ENCODE results near the gene FRMD7. TPM values are rescaled to one million over a fixed set of nuclear protein-coding genes. Genes with fewer than 3 reads are reported as not detected.

The FRMD7 gene
- total RNA-seq, 2 experiments from 2014 or later = not detected

DNA sequence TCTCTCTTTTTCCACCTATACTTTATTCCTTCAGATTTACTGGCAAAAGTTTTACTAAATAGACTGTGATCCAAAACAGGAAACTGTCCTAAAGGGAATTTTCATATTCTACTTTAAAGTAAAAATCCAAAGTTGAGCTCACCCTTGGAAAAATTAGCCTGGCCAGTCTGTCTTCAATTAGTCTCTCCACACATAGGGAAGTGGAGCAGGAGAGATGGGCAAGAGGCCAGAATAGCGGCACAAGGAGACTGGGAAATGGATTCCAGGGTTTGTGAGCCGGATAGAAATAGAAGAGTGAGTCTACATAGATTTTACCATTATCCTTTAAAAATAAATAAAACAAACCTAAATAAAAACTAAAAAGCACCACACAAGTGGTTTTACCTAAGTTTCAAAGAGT is 16.2 kb upstream of the FRMD7 start:
- POLR2A ChIA-PET = no interaction called here
- Mint-ChIP-seq H3K27me3 (no peaks in the 10 kb centered on the region), H3K27ac (no peak overlapping the region), H3K4me1 (ENCODE audit: low read depth) (no peaks in the 10 kb centered on the region), H3K36me3 (ENCODE audit: low read depth) (no peaks in the 10 kb centered on the region), H3K4me3 (no peak overlapping the region), H3K9me3 (no peaks in the 10 kb centered on the region)
- H3K36me3 ChIP-seq (ENCODE audit: insufficient read depth, low read length) = no peaks in the 10 kb centered on the region
- no peaks in the 10 kb centered on the region for H3K4me1 ChIP-seq (ENCODE audit: insufficient read depth, low read length)
- DNase-seq = no peak
- no peaks in the 10 kb centered on the region for H3K27me3 ChIP-seq (ENCODE audit: control insufficient read depth in 1 of 2, insufficient read depth in 2 of 2, low read length in 2 of 2)
- H3K27ac ChIP-seq (ENCODE audit: low read depth in 1 of 2, low read length in 2 of 2) = no peak overlapping the region
- CTCF ChIA-PET = no interaction called here
- intact Hi-C loops (cut with DNase I, micrococcal nuclease) = no loop called here
- ATAC-seq (ENCODE audit: poor library complexity) = no peak
- no peak for TF ChIP-seq CTCF (IDR thresholded peaks at IDR 0.05)
- H3K4me3 ChIP-seq (ENCODE audit: low read length) = no peak overlapping the region
- H3K9me3 ChIP-seq (ENCODE audit: control insufficient read depth in 1 of 2, insufficient read depth in 1 of 2, low read length in 2 of 2) = no peaks in the 10 kb centered on the region

GRCh38 chrX:132125906-132126305 is 1.9 kb downstream of the FRMD7 start:
- ChIA-PET CTCF (no interaction called here), POLR2A (no interaction called here)
- no peak overlapping the region for H3K4me3 Mint-ChIP-seq
- no peak for TF ChIP-seq CTCF (IDR thresholded peaks at IDR 0.05)
- no peak overlapping the region for H3K4me3 ChIP-seq (ENCODE audit: low read length)
- intact Hi-C loops (cut with DNase I, micrococcal nuclease) = no loop called here
- H3K36me3 ChIP-seq (ENCODE audit: insufficient read depth, low read length) = no peaks in the 10 kb centered on the region
- H3K27ac Mint-ChIP-seq = no peak overlapping the region
- H3K36me3 Mint-ChIP-seq (ENCODE audit: low read depth) = no peaks in the 10 kb centered on the region
- no peaks in the 10 kb centered on the region for H3K4me1 Mint-ChIP-seq (ENCODE audit: low read depth)
- H3K9me3 Mint-ChIP-seq = no peaks in the 10 kb centered on the region
- H3K27ac ChIP-seq (ENCODE audit: low read depth in 1 of 2, low read length in 2 of 2) = no peak overlapping the region
- no peak for DNase-seq
- ATAC-seq (ENCODE audit: poor library complexity) = no peak
- H3K27me3 ChIP-seq (ENCODE audit: control insufficient read depth in 1 of 2, insufficient read depth in 2 of 2, low read length in 2 of 2) = peaks cover 0 to 4% of the 10 kb centered on the region in 2 experiments
- H3K4me1 ChIP-seq (ENCODE audit: insufficient read depth, low read length) = no peaks in the 10 kb centered on the region
- H3K9me3 ChIP-seq (ENCODE audit: control insufficient read depth in 1 of 2, insufficient read depth in 1 of 2, low read length in 2 of 2) = no peaks in the 10 kb centered on the region
- no peaks in the 10 kb centered on the region for H3K27me3 Mint-ChIP-seq

DNA sequence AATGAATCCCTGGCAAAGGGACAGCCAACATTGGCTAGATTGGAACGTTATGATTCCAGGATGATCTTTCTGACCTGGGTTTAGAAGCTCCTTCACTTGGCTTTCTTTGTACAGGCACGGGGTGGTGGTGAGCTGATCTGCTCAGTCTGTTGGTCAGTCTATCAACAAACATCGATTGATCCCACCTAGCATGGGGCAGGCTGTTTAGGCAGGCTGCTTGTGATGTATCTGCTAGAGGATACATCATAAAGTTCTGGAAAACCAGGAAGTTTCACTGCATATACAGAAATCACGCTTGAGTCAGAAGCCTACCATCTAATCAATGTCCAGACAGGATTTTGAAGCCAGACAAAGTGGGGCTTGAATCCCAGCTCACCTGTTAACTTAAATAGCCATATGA is 6.9 kb downstream of the FRMD7 start:
- ATAC-seq (ENCODE audit: poor library complexity) = no peak
- POLR2A ChIA-PET = no interaction called here
- Histone ChIP-seq H3K27me3 (ENCODE audit: control insufficient read depth in 1 of 2, insufficient read depth in 2 of 2, low read length in 2 of 2) (no peaks in the 10 kb centered on the region), H3K27ac (ENCODE audit: low read depth in 1 of 2, low read length in 2 of 2) (no peak overlapping the region), H3K9me3 (ENCODE audit: control insufficient read depth in 1 of 2, insufficient read depth in 1 of 2, low read length in 2 of 2) (no peaks in the 10 kb centered on the region), H3K4me3 (ENCODE audit: low read length) (no peak overlapping the region), H3K4me1 (ENCODE audit: insufficient read depth, low read length) (no peaks in the 10 kb centered on the region), H3K36me3 (ENCODE audit: insufficient read depth, low read length) (no peaks in the 10 kb centered on the region)
- no peaks in the 10 kb centered on the region for H3K9me3 Mint-ChIP-seq
- no peaks in the 10 kb centered on the region for H3K27me3 Mint-ChIP-seq
- no peak overlapping the region for H3K27ac Mint-ChIP-seq
- H3K36me3 Mint-ChIP-seq (ENCODE audit: low read depth) = no peaks in the 10 kb centered on the region
- DNase-seq = no peak
- H3K4me1 Mint-ChIP-seq (ENCODE audit: low read depth) = no peaks in the 10 kb centered on the region
- CTCF ChIA-PET = no interaction called here
- no peak for TF ChIP-seq CTCF (IDR thresholded peaks at IDR 0.05)
- intact Hi-C loops (cut with DNase I, micrococcal nuclease) = no loop called here
- H3K4me3 Mint-ChIP-seq = no peak overlapping the region
